GM19025 (cell line): ENCODE measurements around the gene CDH2.
"Not testable (repeated sequence)": the region's sequence is repeated elsewhere in the genome, so short reads cannot be mapped to it uniquely, and the experiment has no call there.

Source experiments
- ATAC-seq: cut with Tn5 transposase; IDR thresholded peaks from one replicate; pipeline ENCODE4 v1.9.1; 2021; ENCODE audit warnings: mild to moderate bottlenecking, low read depth, moderate library complexity; ENCODE audit not compliant: unreplicated experiment

The CDH2 gene

GRCh38 chr18:27950648-27951228 is 226.2 kb downstream of the CDH2 start:
- ATAC-seq, result no peak

- no peak for ATAC-seq
Measured at GRCh38 chr18:27948986-27949385, 227.9 kb downstream of the CDH2 start.

- ATAC-seq, result no peak
Measured at GRCh38 chr18:27942706-27943105, 234.2 kb downstream of the CDH2 start.

- no peak for ATAC-seq
Measured at GRCh38 chr18:27931535-27931934, 245.4 kb downstream of the CDH2 start.

GRCh38 chr18:27922780-27923179 is 254.2 kb downstream of the CDH2 start:
- no peak for ATAC-seq

- ATAC-seq, result no peak
Measured at GRCh38 chr18:27921904-27922751, 254.8 kb downstream of the CDH2 start.

GRCh38 chr18:27921392-27921791 is 255.5 kb downstream of the CDH2 start:
- no peak for ATAC-seq

GRCh38 chr18:27920836-27921235 is 256.1 kb downstream of the CDH2 start:
- no peak for ATAC-seq

- ATAC-seq, result not testable (repeated sequence)
Measured at GRCh38 chr18:27906189-27906588, 270.7 kb downstream of the CDH2 start.

GRCh38 chr18:27903906-27904305 is 273.0 kb downstream of the CDH2 start:
- ATAC-seq, result no peak

GRCh38 chr18:27901424-27902226 is 275.3 kb downstream of the CDH2 start:
- no peak for ATAC-seq
